ENCODE data around the gene REELD1.

The REELD1 gene

DNA sequence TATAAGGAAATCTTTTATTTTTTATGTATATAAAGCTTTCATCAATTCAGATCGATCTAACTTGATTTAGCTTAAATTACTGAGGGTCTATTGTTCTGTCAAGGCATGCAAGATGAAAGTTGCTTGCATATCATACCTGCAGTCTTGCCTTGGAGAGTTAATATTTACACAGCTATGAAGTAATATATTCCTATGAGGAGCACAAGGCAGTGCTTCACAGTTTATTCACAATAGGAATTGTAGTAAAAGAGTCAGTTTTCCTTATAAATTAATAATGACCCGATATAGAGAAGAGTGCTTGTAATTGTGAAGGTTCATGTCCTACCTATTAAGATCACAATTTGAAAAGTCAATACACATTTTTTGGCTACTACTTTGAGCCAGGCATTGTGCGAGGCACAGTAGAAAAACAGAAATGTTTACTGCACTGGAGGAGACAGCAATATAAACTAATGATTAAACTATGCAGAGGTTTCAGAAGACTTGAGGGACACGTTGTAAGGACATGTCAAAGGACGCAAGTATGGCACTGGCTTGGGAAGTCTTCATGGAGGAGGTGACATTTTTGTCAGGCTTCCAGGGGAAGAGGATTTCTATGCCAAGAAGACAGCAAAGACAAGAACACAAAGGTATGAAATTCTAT, 38.8 kb downstream of the REELD1 start (continued):
- no peak for TF ChIP-seq ZNF548 (tag by site-specific recombination; IDR thresholded peaks at IDR 0.05)

DNA sequence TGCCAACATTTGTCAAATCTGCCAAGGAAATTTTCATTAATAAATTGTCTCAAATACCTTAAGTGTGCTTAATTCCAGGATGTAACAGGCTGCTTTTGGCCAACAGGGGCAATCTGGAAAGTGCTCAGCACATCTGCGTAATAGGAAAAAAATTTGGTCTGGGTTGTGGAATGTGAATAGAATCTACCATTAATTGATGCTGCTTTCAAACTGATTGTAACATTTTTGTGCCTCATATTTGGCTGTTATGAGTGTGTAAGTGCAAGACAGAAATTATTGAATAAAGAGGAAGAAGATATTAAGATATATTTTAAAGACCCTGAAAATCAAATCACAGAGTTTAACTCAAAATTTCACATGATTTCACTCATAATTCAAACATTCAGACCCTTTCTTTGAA, 41.1 kb downstream of the REELD1 start:
- H3K9me3 ChIP-seq (ENCODE audit: control insufficient read depth, insufficient read depth, low read depth, low read length), result no peaks in the 10 kb centered on the region
- TF ChIP-seq ZNF626 (tag by site-specific recombination; IDR thresholded peaks at IDR 0.05) (no peak), ZNF138 (tag by site-specific recombination; IDR thresholded peaks at IDR 0.05; ENCODE audit: borderline replicate concordance) (no peak), ZFHX2 (tag by site-specific recombination; conservative IDR thresholded peaks at IDR 0.05) (no peak), OVOL3 (tag by site-specific recombination; IDR thresholded peaks at IDR 0.05) (no peak), RBAK (tag by site-specific recombination; IDR thresholded peaks at IDR 0.05) (no peak)
- TF ChIP-seq, protein P1, sequence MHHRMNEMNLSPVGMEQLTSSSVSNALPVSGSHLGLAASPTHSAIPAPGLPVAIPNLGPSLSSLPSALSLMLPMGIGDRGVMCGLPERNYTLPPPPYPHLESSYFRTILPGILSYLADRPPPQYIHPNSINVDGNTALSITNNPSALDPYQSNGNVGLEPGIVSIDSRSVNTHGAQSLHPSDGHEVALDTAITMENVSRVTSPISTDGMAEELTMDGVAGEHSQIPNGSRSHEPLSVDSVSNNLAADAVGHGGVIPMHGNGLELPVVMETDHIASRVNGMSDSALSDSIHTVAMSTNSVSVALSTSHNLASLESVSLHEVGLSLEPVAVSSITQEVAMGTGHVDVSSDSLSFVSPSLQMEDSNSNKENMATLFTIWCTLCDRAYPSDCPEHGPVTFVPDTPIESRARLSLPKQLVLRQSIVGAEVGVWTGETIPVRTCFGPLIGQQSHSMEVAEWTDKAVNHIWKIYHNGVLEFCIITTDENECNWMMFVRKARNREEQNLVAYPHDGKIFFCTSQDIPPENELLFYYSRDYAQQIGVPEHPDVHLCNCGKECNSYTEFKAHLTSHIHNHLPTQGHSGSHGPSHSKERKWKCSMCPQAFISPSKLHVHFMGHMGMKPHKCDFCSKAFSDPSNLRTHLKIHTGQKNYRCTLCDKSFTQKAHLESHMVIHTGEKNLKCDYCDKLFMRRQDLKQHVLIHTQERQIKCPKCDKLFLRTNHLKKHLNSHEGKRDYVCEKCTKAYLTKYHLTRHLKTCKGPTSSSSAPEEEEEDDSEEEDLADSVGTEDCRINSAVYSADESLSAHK (tag by site-specific recombination; IDR thresholded peaks at IDR 0.05), result no peak
- H3K27ac ChIP-seq (ENCODE audit: extremely low read depth, low read depth, low read length), result no peak overlapping the region
- no peaks in the 10 kb centered on the region for H3K4me1 ChIP-seq (ENCODE audit: control insufficient read depth, insufficient read depth, low read length)
- no peak overlapping the region for H3K4me3 ChIP-seq (ENCODE audit: low read depth, low read length)
- POLR2A ChIA-PET, result no interaction called here
- CTCF ChIA-PET, result no interaction called here
- H3K36me3 ChIP-seq (ENCODE audit: control insufficient read depth in 2 of 2, insufficient read depth in 1 of 2, low read length in 2 of 2), result no peaks in the 10 kb centered on the region

DNA sequence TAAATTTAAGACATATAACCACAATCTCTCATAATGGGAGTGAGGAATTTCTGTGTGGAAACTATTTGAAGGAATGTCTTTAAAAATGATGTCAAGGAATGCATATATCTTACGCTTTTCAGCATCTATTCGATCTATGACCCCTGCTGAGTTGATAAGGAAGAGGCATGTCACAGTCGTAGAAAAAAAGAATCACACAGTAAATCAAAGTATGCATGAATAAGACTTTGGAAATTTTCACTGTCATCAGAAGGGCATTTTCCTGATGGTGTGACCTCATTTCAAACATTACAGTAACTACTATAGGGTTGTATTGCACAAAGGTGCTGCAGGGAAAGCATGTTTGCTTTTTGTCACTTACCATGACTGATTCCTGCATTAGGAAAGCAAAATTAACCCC, 41.5 kb downstream of the REELD1 start:
- no peak overlapping the region for H3K27ac ChIP-seq (ENCODE audit: extremely low read depth, low read depth, low read length)

DNA sequence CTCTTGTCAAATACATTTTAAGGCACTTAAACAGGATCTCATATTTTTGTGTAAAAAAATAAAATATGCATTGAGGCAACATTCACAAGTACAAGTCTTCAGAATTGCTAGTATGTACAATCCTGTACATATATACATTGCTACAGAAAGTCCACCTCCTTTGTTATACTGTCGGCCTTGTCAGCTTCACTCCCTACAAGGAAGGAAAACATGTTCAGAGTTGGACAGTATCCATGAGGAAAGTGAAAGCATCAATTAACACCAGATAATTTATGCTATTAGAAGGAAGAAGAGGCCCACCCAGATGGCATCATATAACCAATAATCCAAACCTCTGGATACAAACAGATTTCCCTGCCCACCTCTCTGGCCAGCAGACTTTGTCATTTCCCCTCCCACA, 42.0 kb downstream of the REELD1 start:
- TF ChIP-seq ZNF266 (tag by site-specific recombination; IDR thresholded peaks at IDR 0.05; ENCODE audit: low read depth), result no peak
- TF ChIP-seq ZNF571 (tag by site-specific recombination; IDR thresholded peaks at IDR 0.05), result no peak
- no peak for TF ChIP-seq GLIS2 (tag by site-specific recombination; IDR thresholded peaks at IDR 0.05)
- TF ChIP-seq, protein P2, sequence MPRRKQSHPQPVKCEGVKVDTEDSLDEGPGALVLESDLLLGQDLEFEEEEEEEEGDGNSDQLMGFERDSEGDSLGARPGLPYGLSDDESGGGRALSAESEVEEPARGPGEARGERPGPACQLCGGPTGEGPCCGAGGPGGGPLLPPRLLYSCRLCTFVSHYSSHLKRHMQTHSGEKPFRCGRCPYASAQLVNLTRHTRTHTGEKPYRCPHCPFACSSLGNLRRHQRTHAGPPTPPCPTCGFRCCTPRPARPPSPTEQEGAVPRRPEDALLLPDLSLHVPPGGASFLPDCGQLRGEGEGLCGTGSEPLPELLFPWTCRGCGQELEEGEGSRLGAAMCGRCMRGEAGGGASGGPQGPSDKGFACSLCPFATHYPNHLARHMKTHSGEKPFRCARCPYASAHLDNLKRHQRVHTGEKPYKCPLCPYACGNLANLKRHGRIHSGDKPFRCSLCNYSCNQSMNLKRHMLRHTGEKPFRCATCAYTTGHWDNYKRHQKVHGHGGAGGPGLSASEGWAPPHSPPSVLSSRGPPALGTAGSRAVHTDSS (tag by site-specific recombination; IDR thresholded peaks at IDR 0.05), result no peak
- TF ChIP-seq, protein P3, sequence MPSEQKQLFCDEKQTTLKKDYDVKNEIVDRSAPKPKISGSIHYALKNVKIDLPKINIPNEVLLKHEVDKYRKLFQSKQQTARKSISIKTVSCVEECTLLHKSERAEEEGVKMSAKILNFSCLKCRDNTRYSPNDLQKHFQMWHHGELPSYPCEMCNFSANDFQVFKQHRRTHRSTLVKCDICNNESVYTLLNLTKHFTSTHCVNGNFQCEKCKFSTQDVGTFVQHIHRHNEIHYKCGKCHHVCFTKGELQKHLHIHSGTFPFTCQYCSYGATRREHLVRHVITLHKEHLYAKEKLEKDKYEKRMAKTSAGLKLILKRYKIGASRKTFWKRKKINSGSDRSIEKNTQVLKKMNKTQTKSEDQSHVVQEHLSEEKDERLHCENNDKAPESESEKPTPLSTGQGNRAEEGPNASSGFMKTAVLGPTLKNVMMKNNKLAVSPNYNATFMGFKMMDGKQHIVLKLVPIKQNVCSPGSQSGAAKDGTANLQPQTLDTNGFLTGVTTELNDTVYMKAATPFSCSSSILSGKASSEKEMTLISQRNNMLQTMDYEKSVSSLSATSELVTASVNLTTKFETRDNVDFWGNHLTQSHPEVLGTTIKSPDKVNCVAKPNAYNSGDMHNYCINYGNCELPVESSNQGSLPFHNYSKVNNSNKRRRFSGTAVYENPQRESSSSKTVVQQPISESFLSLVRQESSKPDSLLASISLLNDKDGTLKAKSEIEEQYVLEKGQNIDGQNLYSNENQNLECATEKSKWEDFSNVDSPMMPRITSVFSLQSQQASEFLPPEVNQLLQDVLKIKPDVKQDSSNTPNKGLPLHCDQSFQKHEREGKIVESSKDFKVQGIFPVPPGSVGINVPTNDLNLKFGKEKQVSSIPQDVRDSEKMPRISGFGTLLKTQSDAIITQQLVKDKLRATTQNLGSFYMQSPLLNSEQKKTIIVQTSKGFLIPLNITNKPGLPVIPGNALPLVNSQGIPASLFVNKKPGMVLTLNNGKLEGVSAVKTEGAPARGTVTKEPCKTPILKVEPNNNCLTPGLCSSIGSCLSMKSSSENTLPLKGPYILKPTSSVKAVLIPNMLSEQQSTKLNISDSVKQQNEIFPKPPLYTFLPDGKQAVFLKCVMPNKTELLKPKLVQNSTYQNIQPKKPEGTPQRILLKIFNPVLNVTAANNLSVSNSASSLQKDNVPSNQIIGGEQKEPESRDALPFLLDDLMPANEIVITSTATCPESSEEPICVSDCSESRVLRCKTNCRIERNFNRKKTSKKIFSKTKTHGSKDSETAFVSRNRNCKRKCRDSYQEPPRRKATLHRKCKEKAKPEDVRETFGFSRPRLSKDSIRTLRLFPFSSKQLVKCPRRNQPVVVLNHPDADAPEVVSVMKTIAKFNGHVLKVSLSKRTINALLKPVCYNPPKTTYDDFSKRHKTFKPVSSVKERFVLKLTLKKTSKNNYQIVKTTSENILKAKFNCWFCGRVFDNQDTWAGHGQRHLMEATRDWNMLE (tag by site-specific recombination; conservative IDR thresholded peaks at IDR 0.05; ENCODE audit: low read depth), result no peak
- no peak for TF ChIP-seq ZNF416 (tag by site-specific recombination; IDR thresholded peaks at IDR 0.05)
- TF ChIP-seq ZNF341 (tag by site-specific recombination; IDR thresholded peaks at IDR 0.05; ENCODE audit: low read depth), result no peak
- TF ChIP-seq ZNF792 (tag by site-specific recombination; IDR thresholded peaks at IDR 0.05), result no peak
- H3K9me3 ChIP-seq (ENCODE audit: control insufficient read depth, insufficient read depth, low read depth, low read length), result no peaks in the 10 kb centered on the region
- ChIA-PET CTCF (no interaction called here), POLR2A (no interaction called here)
- H3K4me3 ChIP-seq (ENCODE audit: low read depth, low read length), result no peak overlapping the region
- no peaks in the 10 kb centered on the region for H3K4me1 ChIP-seq (ENCODE audit: control insufficient read depth, insufficient read depth, low read length)
- no peak overlapping the region for H3K27ac ChIP-seq (ENCODE audit: extremely low read depth, low read depth, low read length)
- H3K36me3 ChIP-seq (ENCODE audit: control insufficient read depth in 2 of 2, insufficient read depth in 1 of 2, low read length in 2 of 2), result no peaks in the 10 kb centered on the region

More for the DNA sequence above, 41.5 kb downstream of the REELD1 start:
- Histone ChIP-seq H3K36me3 (ENCODE audit: control insufficient read depth in 2 of 2, insufficient read depth in 1 of 2, low read length in 2 of 2) (no peaks in the 10 kb centered on the region), H3K9me3 (ENCODE audit: control insufficient read depth, insufficient read depth, low read depth, low read length) (no peaks in the 10 kb centered on the region), H3K4me3 (ENCODE audit: low read depth, low read length) (no peak overlapping the region), H3K4me1 (ENCODE audit: control insufficient read depth, insufficient read depth, low read length) (no peaks in the 10 kb centered on the region)
- ChIA-PET POLR2A (no interaction called here), CTCF (no interaction called here)
- TF ChIP-seq, protein P4, sequence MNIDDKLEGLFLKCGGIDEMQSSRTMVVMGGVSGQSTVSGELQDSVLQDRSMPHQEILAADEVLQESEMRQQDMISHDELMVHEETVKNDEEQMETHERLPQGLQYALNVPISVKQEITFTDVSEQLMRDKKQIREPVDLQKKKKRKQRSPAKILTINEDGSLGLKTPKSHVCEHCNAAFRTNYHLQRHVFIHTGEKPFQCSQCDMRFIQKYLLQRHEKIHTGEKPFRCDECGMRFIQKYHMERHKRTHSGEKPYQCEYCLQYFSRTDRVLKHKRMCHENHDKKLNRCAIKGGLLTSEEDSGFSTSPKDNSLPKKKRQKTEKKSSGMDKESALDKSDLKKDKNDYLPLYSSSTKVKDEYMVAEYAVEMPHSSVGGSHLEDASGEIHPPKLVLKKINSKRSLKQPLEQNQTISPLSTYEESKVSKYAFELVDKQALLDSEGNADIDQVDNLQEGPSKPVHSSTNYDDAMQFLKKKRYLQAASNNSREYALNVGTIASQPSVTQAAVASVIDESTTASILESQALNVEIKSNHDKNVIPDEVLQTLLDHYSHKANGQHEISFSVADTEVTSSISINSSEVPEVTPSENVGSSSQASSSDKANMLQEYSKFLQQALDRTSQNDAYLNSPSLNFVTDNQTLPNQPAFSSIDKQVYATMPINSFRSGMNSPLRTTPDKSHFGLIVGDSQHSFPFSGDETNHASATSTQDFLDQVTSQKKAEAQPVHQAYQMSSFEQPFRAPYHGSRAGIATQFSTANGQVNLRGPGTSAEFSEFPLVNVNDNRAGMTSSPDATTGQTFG (tag by site-specific recombination; IDR thresholded peaks at IDR 0.05; ENCODE audit: borderline replicate concordance), result no peak
